Lung (tissue), 12 donors: Measurements from ENCODE around the gene ACADL. TPM values are rescaled to one million over a fixed set of nuclear protein-coding genes. Genes with fewer than 3 reads are reported as not detected.

Experiments used
- ATAC-seq: fragments of 200-7000 bp; cut with Tn5 transposase; one replicate; pipeline ENCODE4 v1.9.1; 2020; ENCODE audit warnings: moderate number of reproducible peaks; ENCODE audit not compliant: insufficient read depth, low FRiP score
- DNase-seq, 3 donors: peaks; one replicate each; pipeline ENCODE4 v3.0.0-alpha.2; 2013 to 2017
- H3K27ac ChIP-seq, 2 donors: one replicate each; pipeline ENCODE4 v1.5.1; 2013; ENCODE audit warnings: mild to moderate bottlenecking in 2 of 2, moderate library complexity in 2 of 2, control low read depth in 1 of 2, inconsistent platforms in 1 of 2, low read depth in 1 of 2, low read length in 1 of 2
- H3K27me3 ChIP-seq, 3 donors: one replicate each; pipeline ENCODE4 v1.5.1; 2013; ENCODE audit warnings: low read length in 2 of 3; ENCODE audit not compliant: control insufficient read depth in 3 of 3, insufficient read depth in 3 of 3
- H3K36me3 ChIP-seq, 4 donors: one replicate each; pipeline ENCODE4 v1.5.1; 2013; ENCODE audit warnings: low read length in 4 of 4, mild to moderate bottlenecking in 1 of 4, moderate library complexity in 1 of 4; ENCODE audit not compliant: control insufficient read depth in 4 of 4, insufficient read depth in 4 of 4
- H3K4me1 ChIP-seq, 5 donors: one replicate each; pipeline ENCODE4 v1.5.1; 2013; ENCODE audit warnings: low read length in 5 of 5, mild to moderate bottlenecking in 2 of 5, moderate library complexity in 1 of 5; ENCODE audit not compliant: control insufficient read depth in 5 of 5, insufficient read depth in 5 of 5
- H3K4me3 ChIP-seq: one replicate; pipeline ENCODE4 v1.5.1; 2013; ENCODE audit warnings: mild to moderate bottlenecking, control low read depth, moderate library complexity
- H3K9ac ChIP-seq, 2 donors: one replicate each; pipeline ENCODE4 v1.5.1; 2013; ENCODE audit warnings: low read length in 2 of 2, control low read depth in 1 of 2; ENCODE audit not compliant: insufficient read depth in 1 of 2
- H3K9me3 ChIP-seq, 4 donors: one replicate each; pipeline ENCODE4 v1.5.1; 2013; ENCODE audit warnings: low read length in 3 of 4, mild to moderate bottlenecking in 1 of 4, moderate library complexity in 1 of 4; ENCODE audit not compliant: control insufficient read depth in 4 of 4, insufficient read depth in 3 of 4
- WGBS, 2 donors: extraction: QIAGEN DNeasy Blood & Tissue Kit; methylation state at CpG; one replicate each; pipeline ENCODE4 v1.1.7; 2013; 5-methylcytosine and 5-hydroxymethylcytosine counted together
- polyA plus RNA-seq, 2 donors: library from polyadenylated mRNA; stranded (reverse); fragments of 200-250 nt; gene quantifications; one replicate each; pipeline ENCODE4 v1.2.1, GENCODE V29; 2013
- total RNA-seq, 2 donors: library from RNA; depleted of rRNA in 1 of 2; stranded (reverse); fragments of >200 nt in 1 of 2; gene quantifications; one replicate each; pipeline ENCODE4 v1.2.1, GENCODE V29; 2014 to 2021
- TF ChIP-seq, protein P1 (sequence below): IDR thresholded peaks from 2 replicates; pipeline ENCODE4 v1.5.1; 2012; ENCODE audit warnings: mild to moderate bottlenecking; ENCODE audit errors: control extremely low read depth, extremely low read depth
- donor health status: control.
- donor health status: control.
- donor health status: Bipolar disorder and iron deficiency.
- donor health status: healthy.
- donor health status: DM: yes; HTN: yes; CAD: no.

Gene ACADL
- total and polyA plus RNA-seq, 4 donors, result 7.9 to 43.6 (median 31.2) TPM

- TF ChIP-seq, protein P1, sequence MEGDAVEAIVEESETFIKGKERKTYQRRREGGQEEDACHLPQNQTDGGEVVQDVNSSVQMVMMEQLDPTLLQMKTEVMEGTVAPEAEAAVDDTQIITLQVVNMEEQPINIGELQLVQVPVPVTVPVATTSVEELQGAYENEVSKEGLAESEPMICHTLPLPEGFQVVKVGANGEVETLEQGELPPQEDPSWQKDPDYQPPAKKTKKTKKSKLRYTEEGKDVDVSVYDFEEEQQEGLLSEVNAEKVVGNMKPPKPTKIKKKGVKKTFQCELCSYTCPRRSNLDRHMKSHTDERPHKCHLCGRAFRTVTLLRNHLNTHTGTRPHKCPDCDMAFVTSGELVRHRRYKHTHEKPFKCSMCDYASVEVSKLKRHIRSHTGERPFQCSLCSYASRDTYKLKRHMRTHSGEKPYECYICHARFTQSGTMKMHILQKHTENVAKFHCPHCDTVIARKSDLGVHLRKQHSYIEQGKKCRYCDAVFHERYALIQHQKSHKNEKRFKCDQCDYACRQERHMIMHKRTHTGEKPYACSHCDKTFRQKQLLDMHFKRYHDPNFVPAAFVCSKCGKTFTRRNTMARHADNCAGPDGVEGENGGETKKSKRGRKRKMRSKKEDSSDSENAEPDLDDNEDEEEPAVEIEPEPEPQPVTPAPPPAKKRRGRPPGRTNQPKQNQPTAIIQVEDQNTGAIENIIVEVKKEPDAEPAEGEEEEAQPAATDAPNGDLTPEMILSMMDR, result no peak
- no peaks in the 10 kb centered on the region for H3K9me3 ChIP-seq
- no peak overlapping the region for H3K27ac ChIP-seq
- peaks cover 0 to 6% (median 0%) of the 10 kb centered on the region in 5 donors for H3K4me1 ChIP-seq
- no peak overlapping the region for H3K9ac ChIP-seq
- WGBS, 2 donors, result 89 to 91% methylated on average over 7 of the region's 7 CpGs
- no peaks in the 10 kb centered on the region for H3K36me3 ChIP-seq
- no peak overlapping the region for H3K4me3 ChIP-seq
- DNase-seq (no peak), ATAC-seq (no peak)
- peaks cover 0 to 22% (median 21%) of the 10 kb centered on the region in 3 donors for H3K27me3 ChIP-seq
These were observed 3.3 kb upstream of the ACADL start for GRCh38 chr2:210228586-210228985.

DNA sequence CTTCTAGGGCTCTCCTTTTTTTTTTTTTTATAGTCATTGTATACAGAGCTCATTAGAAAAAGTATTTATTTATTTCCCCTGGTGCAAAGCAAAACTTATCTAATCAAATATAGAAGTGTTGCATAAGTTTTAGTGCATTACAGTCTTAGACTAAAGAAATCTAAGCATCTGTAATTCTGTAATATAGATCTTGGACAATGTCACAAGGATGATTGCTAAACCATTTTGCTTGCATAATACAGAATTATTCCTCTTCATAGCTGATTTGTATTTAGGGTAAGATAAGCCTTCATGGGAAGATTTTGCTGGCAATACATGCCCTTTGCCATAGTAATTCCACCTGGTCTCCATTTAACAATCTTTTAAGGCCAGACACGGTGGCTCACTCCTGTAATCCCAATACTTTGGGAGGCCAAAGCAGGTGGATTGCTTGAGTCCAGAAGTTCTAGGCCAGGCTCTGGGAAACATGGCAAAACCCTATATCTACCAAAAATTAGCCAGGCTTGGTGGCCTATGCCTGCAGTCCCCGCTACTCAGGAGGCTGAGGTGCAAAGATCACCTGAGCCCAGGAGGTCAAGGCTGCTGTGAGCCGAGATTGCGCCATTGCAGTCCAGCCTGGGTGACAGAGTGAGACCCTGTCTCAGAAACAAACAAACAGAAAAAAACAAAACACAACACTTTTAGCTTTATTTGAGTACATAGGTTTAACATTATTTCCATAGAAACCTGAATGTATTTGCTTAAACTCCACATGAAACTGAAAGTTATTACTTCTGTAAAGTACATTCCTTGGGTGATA is 2.2 kb upstream of the ACADL start:
- Histone ChIP-seq H3K27me3 (peaks cover 0 to 29% (median 23%) of the 10 kb centered on the region in 3 donors), H3K27ac (no peak overlapping the region), H3K4me1 (peaks cover 0 to 9% (median 0%) of the 10 kb centered on the region in 5 donors), H3K9ac (no peak overlapping the region), H3K9me3 (no peaks in the 10 kb centered on the region), H3K4me3 (no peak overlapping the region), H3K36me3 (no peaks in the 10 kb centered on the region)
- DNase-seq (no peak), ATAC-seq (no peak)
- TF ChIP-seq, protein P1, result no peak
- WGBS, 2 donors, result 93 to 97% methylated on average over 4 of the region's 4 CpGs

DNA sequence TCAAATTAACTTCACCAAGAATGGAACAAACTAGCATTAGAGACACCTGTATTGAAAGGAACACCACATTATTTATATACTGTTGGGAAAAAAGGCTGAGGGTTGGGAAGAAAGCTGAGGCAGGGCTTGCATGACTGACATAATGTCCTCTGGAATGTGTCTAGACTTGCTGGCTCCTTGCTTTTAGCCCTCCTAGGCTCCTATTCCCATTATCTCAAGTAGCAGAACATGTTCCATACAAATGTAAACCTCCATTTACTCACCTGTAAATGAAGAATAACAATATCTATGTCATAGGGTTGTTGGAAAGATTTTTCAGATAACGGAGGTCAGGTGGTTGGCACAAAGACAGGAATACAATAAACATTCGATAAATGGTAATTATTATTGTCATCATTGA is 976 bp upstream of the ACADL start:
- Histone ChIP-seq H3K4me1 (peaks cover 0 to 9% (median 0%) of the 10 kb centered on the region in 5 donors), H3K27me3 (peaks cover 0 to 35% (median 26%) of the 10 kb centered on the region in 3 donors), H3K27ac (no peak overlapping the region), H3K36me3 (no peaks in the 10 kb centered on the region), H3K9ac (no peak overlapping the region), H3K4me3 (no peak overlapping the region), H3K9me3 (no peaks in the 10 kb centered on the region)
- DNase-seq, result peak in 1 of 3 donors; percentile 11
- WGBS, 2 donors, result 71 to 81% methylated on average over 2 of the region's 2 CpGs
- TF ChIP-seq, protein P1, result no peak
- no peak for ATAC-seq
